ENCODE results near the gene DRAM2.
A peak's percentile ranks its signal among the peaks of the same experiment; 100 is the strongest.

DNA sequence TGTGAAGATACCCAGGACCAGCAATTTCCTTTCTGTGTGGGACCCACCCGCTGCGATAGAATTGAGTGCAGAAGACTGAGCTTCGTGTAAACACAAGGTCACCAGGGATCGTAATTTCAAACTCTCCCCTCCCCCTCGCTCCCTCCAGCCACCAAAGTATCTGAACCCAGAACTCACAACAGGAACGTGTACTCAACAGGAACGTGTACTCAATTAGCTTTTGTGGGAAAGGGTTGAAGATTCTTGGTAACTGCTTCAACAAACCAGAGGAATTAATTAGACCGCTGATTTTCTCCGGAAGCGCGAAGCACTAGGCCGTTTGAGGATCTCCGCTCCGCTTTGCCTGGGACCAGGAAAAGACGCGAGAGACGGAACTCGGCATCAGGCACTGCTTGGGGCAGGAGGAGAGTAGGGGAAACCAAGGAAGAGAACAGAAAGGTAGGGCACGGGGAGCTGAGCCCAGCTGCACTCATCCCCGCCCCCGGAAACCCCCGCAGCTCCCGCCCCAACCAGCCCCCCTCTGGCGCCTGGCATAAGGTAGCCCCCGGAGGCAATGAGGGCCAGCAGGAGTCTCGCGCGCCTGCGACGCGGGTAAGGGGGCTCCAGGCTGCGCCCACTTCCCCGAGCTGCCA is 453 bp downstream of the DRAM2 start:
- TF ChIP-seq OTX1 (CRISPR knock-in tag; IDR thresholded peaks at IDR 0.05) (no peak), RNF2 (IDR thresholded peaks at IDR 0.05) (peak; percentile 54; the same call in 1 of the 2 replicates), FOXA1 (IDR thresholded peaks at IDR 0.05; ENCODE audit: borderline replicate concordance) (no peak), MAFF (IDR thresholded peaks at IDR 0.05; ENCODE audit: low read length) (no peak)
- TF ChIP-seq, protein P1, sequence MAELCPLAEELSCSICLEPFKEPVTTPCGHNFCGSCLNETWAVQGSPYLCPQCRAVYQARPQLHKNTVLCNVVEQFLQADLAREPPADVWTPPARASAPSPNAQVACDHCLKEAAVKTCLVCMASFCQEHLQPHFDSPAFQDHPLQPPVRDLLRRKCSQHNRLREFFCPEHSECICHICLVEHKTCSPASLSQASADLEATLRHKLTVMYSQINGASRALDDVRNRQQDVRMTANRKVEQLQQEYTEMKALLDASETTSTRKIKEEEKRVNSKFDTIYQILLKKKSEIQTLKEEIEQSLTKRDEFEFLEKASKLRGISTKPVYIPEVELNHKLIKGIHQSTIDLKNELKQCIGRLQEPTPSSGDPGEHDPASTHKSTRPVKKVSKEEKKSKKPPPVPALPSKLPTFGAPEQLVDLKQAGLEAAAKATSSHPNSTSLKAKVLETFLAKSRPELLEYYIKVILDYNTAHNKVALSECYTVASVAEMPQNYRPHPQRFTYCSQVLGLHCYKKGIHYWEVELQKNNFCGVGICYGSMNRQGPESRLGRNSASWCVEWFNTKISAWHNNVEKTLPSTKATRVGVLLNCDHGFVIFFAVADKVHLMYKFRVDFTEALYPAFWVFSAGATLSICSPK (IDR thresholded peaks at IDR 0.05; ENCODE audit: borderline replicate concordance), result no peak
- TF ChIP-seq, protein P2, sequence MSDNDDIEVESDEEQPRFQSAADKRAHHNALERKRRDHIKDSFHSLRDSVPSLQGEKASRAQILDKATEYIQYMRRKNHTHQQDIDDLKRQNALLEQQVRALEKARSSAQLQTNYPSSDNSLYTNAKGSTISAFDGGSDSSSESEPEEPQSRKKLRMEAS (CRISPR knock-in tag; IDR thresholded peaks at IDR 0.05), result no peak
- TF ChIP-seq, protein P3, sequence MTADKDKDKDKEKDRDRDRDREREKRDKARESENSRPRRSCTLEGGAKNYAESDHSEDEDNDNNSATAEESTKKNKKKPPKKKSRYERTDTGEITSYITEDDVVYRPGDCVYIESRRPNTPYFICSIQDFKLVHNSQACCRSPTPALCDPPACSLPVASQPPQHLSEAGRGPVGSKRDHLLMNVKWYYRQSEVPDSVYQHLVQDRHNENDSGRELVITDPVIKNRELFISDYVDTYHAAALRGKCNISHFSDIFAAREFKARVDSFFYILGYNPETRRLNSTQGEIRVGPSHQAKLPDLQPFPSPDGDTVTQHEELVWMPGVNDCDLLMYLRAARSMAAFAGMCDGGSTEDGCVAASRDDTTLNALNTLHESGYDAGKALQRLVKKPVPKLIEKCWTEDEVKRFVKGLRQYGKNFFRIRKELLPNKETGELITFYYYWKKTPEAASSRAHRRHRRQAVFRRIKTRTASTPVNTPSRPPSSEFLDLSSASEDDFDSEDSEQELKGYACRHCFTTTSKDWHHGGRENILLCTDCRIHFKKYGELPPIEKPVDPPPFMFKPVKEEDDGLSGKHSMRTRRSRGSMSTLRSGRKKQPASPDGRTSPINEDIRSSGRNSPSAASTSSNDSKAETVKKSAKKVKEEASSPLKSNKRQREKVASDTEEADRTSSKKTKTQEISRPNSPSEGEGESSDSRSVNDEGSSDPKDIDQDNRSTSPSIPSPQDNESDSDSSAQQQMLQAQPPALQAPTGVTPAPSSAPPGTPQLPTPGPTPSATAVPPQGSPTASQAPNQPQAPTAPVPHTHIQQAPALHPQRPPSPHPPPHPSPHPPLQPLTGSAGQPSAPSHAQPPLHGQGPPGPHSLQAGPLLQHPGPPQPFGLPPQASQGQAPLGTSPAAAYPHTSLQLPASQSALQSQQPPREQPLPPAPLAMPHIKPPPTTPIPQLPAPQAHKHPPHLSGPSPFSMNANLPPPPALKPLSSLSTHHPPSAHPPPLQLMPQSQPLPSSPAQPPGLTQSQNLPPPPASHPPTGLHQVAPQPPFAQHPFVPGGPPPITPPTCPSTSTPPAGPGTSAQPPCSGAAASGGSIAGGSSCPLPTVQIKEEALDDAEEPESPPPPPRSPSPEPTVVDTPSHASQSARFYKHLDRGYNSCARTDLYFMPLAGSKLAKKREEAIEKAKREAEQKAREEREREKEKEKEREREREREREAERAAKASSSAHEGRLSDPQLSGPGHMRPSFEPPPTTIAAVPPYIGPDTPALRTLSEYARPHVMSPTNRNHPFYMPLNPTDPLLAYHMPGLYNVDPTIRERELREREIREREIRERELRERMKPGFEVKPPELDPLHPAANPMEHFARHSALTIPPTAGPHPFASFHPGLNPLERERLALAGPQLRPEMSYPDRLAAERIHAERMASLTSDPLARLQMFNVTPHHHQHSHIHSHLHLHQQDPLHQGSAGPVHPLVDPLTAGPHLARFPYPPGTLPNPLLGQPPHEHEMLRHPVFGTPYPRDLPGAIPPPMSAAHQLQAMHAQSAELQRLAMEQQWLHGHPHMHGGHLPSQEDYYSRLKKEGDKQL (CRISPR knock-in tag; IDR thresholded peaks at IDR 0.05; ENCODE audit: borderline replicate concordance), result no peak; the same call in 1 of the 2 replicates

Data from K562 (cell line).